Muscle of leg (tissue), 11 donors: ENCODE data around the gene TBC1D2B. TPM values are rescaled to one million over a fixed set of nuclear protein-coding genes. Genes with fewer than 3 reads are reported as not detected.
"Not testable (repeated sequence)": the region's sequence is repeated elsewhere in the genome, so short reads cannot be mapped to it uniquely, and the experiment has no call there.

Experiments used
- DNase-seq: peaks from one replicate; pipeline ENCODE4 v3.0.0; 2013
- H3K27ac ChIP-seq: one replicate; pipeline ENCODE4 v1.5.1; 2013; ENCODE audit warnings: mild to moderate bottlenecking, low read length, control low read depth
- H3K27me3 ChIP-seq: one replicate; pipeline ENCODE4 v1.6.1; 2013; ENCODE audit warnings: low read length; ENCODE audit not compliant: control insufficient read depth, insufficient read depth
- H3K36me3 ChIP-seq: one replicate; pipeline ENCODE4 v1.6.1; 2013; ENCODE audit warnings: low read length; ENCODE audit not compliant: control insufficient read depth, insufficient read depth
- H3K4me1 ChIP-seq: one replicate; pipeline ENCODE4 v1.6.1; 2013; ENCODE audit warnings: low read length; ENCODE audit not compliant: control insufficient read depth, insufficient read depth
- H3K4me3 ChIP-seq: one replicate; pipeline ENCODE4 v1.5.1; 2013; ENCODE audit warnings: low read length, control low read depth
- H3K9me3 ChIP-seq: replicated peaks from 2 replicates; pipeline ENCODE4 v1.6.1; 2013; ENCODE audit warnings: low read depth, low read length; ENCODE audit not compliant: control insufficient read depth
- WGBS: methylation state at CpG from one replicate; pipeline ENCODE4 v1.1.5; 2013; ENCODE audit warnings: missing lambda C conversion rate; ENCODE audit not compliant: insufficient coverage; 5-methylcytosine and 5-hydroxymethylcytosine counted together
- polyA plus RNA-seq, 8 donors: library from polyadenylated mRNA; unstranded; fragments of 120-200 nt; gene quantifications; one replicate each; pipeline versions ENCODE4 v1.2.1 to v1.2.3, GENCODE V29; 2013; ENCODE audit warnings: inconsistent platforms in 1 of 8, low replicate concordance in 1 of 8; ENCODE audit not compliant: insufficient read length in 8 of 8, insufficient read depth in 1 of 8
- total RNA-seq: library from RNA; stranded (reverse); fragments of 120-200 nt; gene quantifications from one replicate; pipeline ENCODE4 v1.2.4, GENCODE V29; 2013

Gene TBC1D2B
- total and polyA plus RNA-seq, 9 donors = 21.5 to 38.4 (median 29.8) TPM

GRCh38 chr15:77983708-77984445 lies 93.6 kb downstream of the TBC1D2B start:
- no peaks in the 10 kb centered on the region for H3K36me3 ChIP-seq
- peaks cover 7% of the 10 kb centered on the region for H3K27me3 ChIP-seq
- 42% methylated on average over 11 of the region's 15 CpGs for WGBS
- no peak for DNase-seq
- no peak overlapping the region for H3K4me3 ChIP-seq
- H3K4me1 ChIP-seq = peaks cover 34% of the 10 kb centered on the region
- H3K27ac ChIP-seq = no peak overlapping the region
- no peaks in the 10 kb centered on the region for H3K9me3 ChIP-seq

GRCh38 chr15:77983091-77983707 lies 94.3 kb downstream of the TBC1D2B start:
- 88% methylated on average over 6 of the region's 10 CpGs for WGBS
- H3K27me3 ChIP-seq = peaks cover 7% of the 10 kb centered on the region
- no peak overlapping the region for H3K27ac ChIP-seq
- no peak overlapping the region for H3K4me3 ChIP-seq
- no peaks in the 10 kb centered on the region for H3K9me3 ChIP-seq
- H3K4me1 ChIP-seq = peaks cover 28% of the 10 kb centered on the region
- no peaks in the 10 kb centered on the region for H3K36me3 ChIP-seq
- no peak for DNase-seq

- no peak for DNase-seq
- Histone ChIP-seq H3K4me1 (peaks cover 17% of the 10 kb centered on the region), H3K36me3 (no peaks in the 10 kb centered on the region), H3K9me3 (no peaks in the 10 kb centered on the region), H3K27me3 (peaks cover 7% of the 10 kb centered on the region), H3K27ac (no peak overlapping the region), H3K4me3 (no peak overlapping the region)
- 47% methylated on average over 3 of the region's 10 CpGs for WGBS
These were observed 95.4 kb downstream of the TBC1D2B start for GRCh38 chr15:77982127-77982490.

GRCh38 chr15:77981281-77982126 lies 96.0 kb downstream of the TBC1D2B start:
- 79% methylated on average over 27 of the region's 30 CpGs for WGBS
- no peaks in the 10 kb centered on the region for H3K36me3 ChIP-seq
- H3K27ac ChIP-seq = no peak overlapping the region
- DNase-seq = no peak
- no peaks in the 10 kb centered on the region for H3K9me3 ChIP-seq
- peaks cover 7% of the 10 kb centered on the region for H3K27me3 ChIP-seq
- H3K4me3 ChIP-seq = no peak overlapping the region
- peaks cover 16% of the 10 kb centered on the region for H3K4me1 ChIP-seq

- H3K4me3 ChIP-seq, H3K27me3 ChIP-seq, H3K9me3 ChIP-seq, H3K36me3 ChIP-seq, DNase-seq, H3K27ac ChIP-seq: not testable (repeated sequence)
- no CpG with 5 or more reads among the region's 5 CpGs for WGBS
- H3K4me1 ChIP-seq = peaks cover 22% of the 10 kb centered on the region
These were observed 96.8 kb downstream of the TBC1D2B start for GRCh38 chr15:77980674-77981073.

- H3K9me3 ChIP-seq = no peaks in the 10 kb centered on the region
- peaks cover 28% of the 10 kb centered on the region for H3K4me1 ChIP-seq
- H3K27ac ChIP-seq = no peak overlapping the region
- WGBS = 67% methylated on average over 3 of the region's 8 CpGs
- H3K4me3 ChIP-seq = no peak overlapping the region
- H3K36me3 ChIP-seq = no peaks in the 10 kb centered on the region
- no peak for DNase-seq
- H3K27me3 ChIP-seq = peaks cover 7% of the 10 kb centered on the region
These were observed 97.4 kb downstream of the TBC1D2B start for GRCh38 chr15:77980098-77980497.

- not testable (repeated sequence) for H3K27ac ChIP-seq, H3K9me3 ChIP-seq, DNase-seq, H3K4me3 ChIP-seq, H3K27me3 ChIP-seq, H3K36me3 ChIP-seq
- peaks cover 35% of the 10 kb centered on the region for H3K4me1 ChIP-seq
- WGBS = 87% methylated on average over 3 of the region's 8 CpGs
These were observed 98.4 kb downstream of the TBC1D2B start for GRCh38 chr15:77979157-77979556.

GRCh38 chr15:77978759-77979145 lies 98.8 kb downstream of the TBC1D2B start:
- not testable (repeated sequence) for H3K4me3 ChIP-seq, DNase-seq, H3K36me3 ChIP-seq, H3K27me3 ChIP-seq, H3K27ac ChIP-seq, H3K9me3 ChIP-seq
- peaks cover 35% of the 10 kb centered on the region for H3K4me1 ChIP-seq
- no CpG with 5 or more reads among the region's 13 CpGs for whole genome bisulfite sequencing

- H3K27ac ChIP-seq, H3K4me3 ChIP-seq, H3K27me3 ChIP-seq, DNase-seq, H3K9me3 ChIP-seq, H3K36me3 ChIP-seq: not testable (repeated sequence)
- WGBS = 86% methylated on average over 13 of the region's 19 CpGs
- peaks cover 32% of the 10 kb centered on the region for H3K4me1 ChIP-seq
These were observed 99.4 kb downstream of the TBC1D2B start for GRCh38 chr15:77977903-77978758.
